ENCODE measurements around the gene TNFRSF4.

TNFRSF4 gene

GRCh38 chr1:1175221-1176062 is 38.5 kb downstream of the TNFRSF4 start:
- Histone ChIP-seq H3K4me3 (IDR thresholded peaks at IDR 0.05; ENCODE audit: insufficient read depth, low read depth, low read length) (no peak overlapping the region), H3K27ac (no peak overlapping the region), H4K20me1 (ENCODE audit: insufficient read depth) (no peaks in the 10 kb centered on the region), H2AFZ (ENCODE audit: low read depth) (no peak overlapping the region), H3K27me3 (ENCODE audit: insufficient read depth, low read depth) (peaks cover 96% of the 10 kb centered on the region), H3K4me2 (no peak overlapping the region), H3K4me1 (ENCODE audit: low read depth, poor library complexity, severe bottlenecking) (peaks cover 11% of the 10 kb centered on the region), H3K36me3 (ENCODE audit: insufficient read depth) (no peaks in the 10 kb centered on the region), H3K9ac (no peak overlapping the region), H3K79me2 (ENCODE audit: insufficient read depth, low read depth) (no peaks in the 10 kb centered on the region)
- TF ChIP-seq CTCF (conservative IDR thresholded peaks at IDR 0.05; ENCODE audit: low read depth, low read length), result no peak

DNA sequence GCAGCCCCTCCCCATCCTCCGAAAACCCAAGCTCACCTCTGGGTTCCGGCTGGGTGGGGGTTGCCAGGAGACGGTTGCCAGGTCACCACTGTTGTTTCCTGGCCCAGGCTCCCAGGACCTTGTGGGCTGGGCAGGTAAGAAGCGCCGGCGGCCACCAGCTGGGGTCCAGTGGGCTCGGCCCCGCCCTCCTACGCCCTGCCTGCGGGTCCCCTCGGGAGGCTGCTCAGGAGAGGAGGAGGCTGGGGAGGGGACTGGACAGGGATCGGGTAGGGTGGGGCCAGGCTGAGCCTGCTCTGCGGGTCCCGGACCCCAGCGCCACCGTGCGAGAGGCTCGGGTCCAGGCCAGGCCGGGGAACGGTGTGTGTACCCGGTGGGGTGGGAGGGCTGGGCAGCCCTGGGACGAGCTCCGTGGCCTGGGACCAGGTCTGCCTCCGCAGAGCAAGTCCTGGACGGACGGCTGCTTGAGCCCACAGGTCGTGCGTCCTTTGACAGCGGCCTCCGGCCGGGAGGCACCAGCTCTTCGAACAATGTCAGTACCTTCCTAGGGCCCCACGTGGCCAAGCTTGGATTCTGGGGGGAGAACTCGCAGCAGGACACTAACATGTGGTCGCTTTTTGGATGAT is 40.0 kb downstream of the TNFRSF4 start, which contains the start of gene TTLL10:
Gene TTLL10 (plus strand): TSS at position 88 of the 623 bp plus-strand sequence. CDS start 5,336 bp downstream, outside the sequence.
- Histone ChIP-seq H3K36me3 (ENCODE audit: insufficient read depth) (no peaks in the 10 kb centered on the region), H3K27me3 (ENCODE audit: insufficient read depth, low read depth) (peaks cover 96% of the 10 kb centered on the region), H3K4me3 (IDR thresholded peaks at IDR 0.05; ENCODE audit: insufficient read depth, low read depth, low read length) (no peak within 1 kb of the TSS), H3K79me2 (ENCODE audit: insufficient read depth, low read depth) (no peaks in the 10 kb centered on the region), H2AFZ (ENCODE audit: low read depth) (no peak within 1 kb of the TSS), H3K4me1 (ENCODE audit: low read depth, poor library complexity, severe bottlenecking) (peaks cover 21% of the 10 kb centered on the region), H3K27ac (no peak within 1 kb of the TSS), H4K20me1 (ENCODE audit: insufficient read depth) (no peaks in the 10 kb centered on the region), H3K4me2 (no peak within 1 kb of the TSS), H3K9ac (no peak within 1 kb of the TSS)
- TF ChIP-seq CTCF (conservative IDR thresholded peaks at IDR 0.05; ENCODE audit: low read depth, low read length), result no peak

- TF ChIP-seq CTCF (conservative IDR thresholded peaks at IDR 0.05; ENCODE audit: low read depth, low read length), result no peak
- peaks cover 21% of the 10 kb centered on the region for H3K4me1 ChIP-seq (ENCODE audit: low read depth, poor library complexity, severe bottlenecking)
- no peak overlapping the region for H3K4me3 ChIP-seq (IDR thresholded peaks at IDR 0.05; ENCODE audit: insufficient read depth, low read depth, low read length)
- H3K36me3 ChIP-seq (ENCODE audit: insufficient read depth), result no peaks in the 10 kb centered on the region
- no peak overlapping the region for H3K9ac ChIP-seq
- no peaks in the 10 kb centered on the region for H4K20me1 ChIP-seq (ENCODE audit: insufficient read depth)
- no peak overlapping the region for H3K27ac ChIP-seq
- H3K27me3 ChIP-seq (ENCODE audit: insufficient read depth, low read depth), result peaks cover 96% of the 10 kb centered on the region
- no peak overlapping the region for H2AFZ ChIP-seq (ENCODE audit: low read depth)
- H3K79me2 ChIP-seq (ENCODE audit: insufficient read depth, low read depth), result no peaks in the 10 kb centered on the region
- H3K4me2 ChIP-seq, result no peak overlapping the region
Measured at GRCh38 chr1:1173061-1173792, 40.7 kb downstream of the TNFRSF4 start.

DNA sequence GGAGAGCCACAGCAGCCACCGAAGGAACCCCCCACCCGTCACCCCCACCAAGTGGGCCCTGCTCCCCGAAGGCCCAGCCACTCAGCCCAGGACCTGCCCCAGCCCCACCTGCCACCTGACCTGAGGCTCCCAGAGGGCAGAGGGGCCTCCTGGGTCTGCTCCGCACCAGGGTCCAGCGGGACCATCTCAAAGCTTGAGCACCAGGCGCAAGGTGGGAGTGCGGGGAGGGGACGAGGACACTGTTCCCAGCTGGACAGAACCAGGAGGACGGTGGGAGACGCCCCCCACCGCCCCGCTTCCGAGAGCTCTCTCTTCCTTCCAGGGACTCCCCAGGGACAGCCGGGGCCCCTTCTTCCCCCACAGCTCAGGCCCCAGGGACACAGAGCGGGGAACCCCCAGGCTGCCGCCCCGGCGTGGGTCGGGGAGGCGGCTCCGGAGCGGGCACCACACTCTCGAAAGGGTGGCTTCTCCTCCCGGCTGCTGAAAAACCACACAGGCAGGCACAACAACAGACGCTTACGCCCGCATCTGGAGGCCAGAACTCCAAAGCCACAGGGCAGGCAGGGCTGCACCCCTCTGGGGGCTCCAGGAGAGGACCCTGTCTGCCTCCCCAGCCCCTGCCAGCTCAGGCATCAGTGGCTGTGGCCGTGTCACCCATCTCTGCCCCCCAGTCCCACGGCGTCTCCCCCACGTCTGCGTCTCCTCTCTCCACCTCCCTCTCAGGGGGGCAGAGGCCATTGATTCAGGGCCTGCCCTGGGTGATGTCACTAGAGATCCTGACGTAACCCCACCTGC is 42.2 kb downstream of the TNFRSF4 start:
- no peaks in the 10 kb centered on the region for H3K36me3 ChIP-seq (ENCODE audit: insufficient read depth)
- H3K9ac ChIP-seq, result no peak overlapping the region
- TF ChIP-seq CTCF (conservative IDR thresholded peaks at IDR 0.05; ENCODE audit: low read depth, low read length), result no peak
- H3K27ac ChIP-seq, result no peak overlapping the region
- H3K27me3 ChIP-seq (ENCODE audit: insufficient read depth, low read depth), result peaks cover 96% of the 10 kb centered on the region
- no peaks in the 10 kb centered on the region for H3K79me2 ChIP-seq (ENCODE audit: insufficient read depth, low read depth)
- no peak overlapping the region for H2AFZ ChIP-seq (ENCODE audit: low read depth)
- no peaks in the 10 kb centered on the region for H4K20me1 ChIP-seq (ENCODE audit: insufficient read depth)
- H3K4me3 ChIP-seq (IDR thresholded peaks at IDR 0.05; ENCODE audit: insufficient read depth, low read depth, low read length), result no peak overlapping the region
- peak overlapping the region; percentile 12; the same call in 1 of the 2 replicates for H3K4me2 ChIP-seq
- peaks cover 21% of the 10 kb centered on the region for H3K4me1 ChIP-seq (ENCODE audit: low read depth, poor library complexity, severe bottlenecking)

All from KMS-11 (cell line).